Measurements from ENCODE around the gene SLC12A6.

DNA sequence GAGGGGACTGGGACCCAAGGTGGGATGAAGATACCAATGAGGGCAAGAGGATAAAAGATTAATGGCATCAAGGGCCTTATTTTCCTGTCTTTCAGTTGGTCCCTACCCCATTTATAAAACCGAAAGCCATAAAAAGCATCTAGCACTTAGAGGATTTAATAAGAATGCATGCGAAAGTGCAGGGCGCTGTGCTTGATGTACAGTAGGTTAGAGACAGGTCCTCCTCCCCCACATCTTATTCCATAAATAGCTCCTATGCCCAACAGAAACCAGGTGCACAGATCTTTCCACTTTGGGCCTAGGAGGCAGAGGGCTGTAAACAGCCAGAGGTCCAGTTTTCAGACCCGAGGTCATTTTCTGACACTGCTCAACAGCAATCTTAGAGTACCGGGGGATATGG is 28.3 kb upstream of the SLC12A6 start:
- TF ChIP-seq POLR2AphosphoS5 (IDR thresholded peaks at IDR 0.05) (no peak), TAF1 (IDR thresholded peaks at IDR 0.05; ENCODE audit: low read depth) (no peak), EZH2 (IDR thresholded peaks at IDR 0.05; ENCODE audit: borderline replicate concordance, insufficient read depth, low read length, poor library complexity, severe bottlenecking) (no peak)
- TF ChIP-seq, protein P1, sequence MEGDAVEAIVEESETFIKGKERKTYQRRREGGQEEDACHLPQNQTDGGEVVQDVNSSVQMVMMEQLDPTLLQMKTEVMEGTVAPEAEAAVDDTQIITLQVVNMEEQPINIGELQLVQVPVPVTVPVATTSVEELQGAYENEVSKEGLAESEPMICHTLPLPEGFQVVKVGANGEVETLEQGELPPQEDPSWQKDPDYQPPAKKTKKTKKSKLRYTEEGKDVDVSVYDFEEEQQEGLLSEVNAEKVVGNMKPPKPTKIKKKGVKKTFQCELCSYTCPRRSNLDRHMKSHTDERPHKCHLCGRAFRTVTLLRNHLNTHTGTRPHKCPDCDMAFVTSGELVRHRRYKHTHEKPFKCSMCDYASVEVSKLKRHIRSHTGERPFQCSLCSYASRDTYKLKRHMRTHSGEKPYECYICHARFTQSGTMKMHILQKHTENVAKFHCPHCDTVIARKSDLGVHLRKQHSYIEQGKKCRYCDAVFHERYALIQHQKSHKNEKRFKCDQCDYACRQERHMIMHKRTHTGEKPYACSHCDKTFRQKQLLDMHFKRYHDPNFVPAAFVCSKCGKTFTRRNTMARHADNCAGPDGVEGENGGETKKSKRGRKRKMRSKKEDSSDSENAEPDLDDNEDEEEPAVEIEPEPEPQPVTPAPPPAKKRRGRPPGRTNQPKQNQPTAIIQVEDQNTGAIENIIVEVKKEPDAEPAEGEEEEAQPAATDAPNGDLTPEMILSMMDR (IDR thresholded peaks at IDR 0.05; ENCODE audit: poor library complexity, severe bottlenecking): no peak

Measured in neural cell (in vitro differentiated cells).